C1 segment of cervical spinal cord (tissue), 14 donors: ENCODE data around the gene DCBLD1.

Source experiments
- DNase-seq, 14 donors: peaks; one replicate each; lab custom pipeline; 2025; lab: John Stamatoyannopoulos, UW

Gene DCBLD1

GRCh38 chr6:117555882-117556498, 73.5 kb downstream of the DCBLD1 start:
- DNase-seq = peak in 6 of 14 donors; percentile 3 to 31 (median 12)

GRCh38 chr6:117557951-117558350, 75.5 kb downstream of the DCBLD1 start:
- DNase-seq = no peak

- DNase-seq = no peak
These were observed 76.3 kb downstream of the DCBLD1 start for GRCh38 chr6:117558818-117559217.

- DNase-seq = no peak
These were observed 76.8 kb downstream of the DCBLD1 start for GRCh38 chr6:117559299-117559698.

GRCh38 chr6:117561128-117561527, 78.7 kb downstream of the DCBLD1 start:
- no peak for DNase-seq

- DNase-seq = no peak
These were observed 82.2 kb downstream of the DCBLD1 start for GRCh38 chr6:117564681-117565080.

- DNase-seq = no peak
These were observed 85.8 kb downstream of the DCBLD1 start for GRCh38 chr6:117568247-117568646.

- no peak for DNase-seq
These were observed 86.4 kb downstream of the DCBLD1 start for GRCh38 chr6:117568831-117569410.

- no peak for DNase-seq
These were observed 90.7 kb downstream of the DCBLD1 start for GRCh38 chr6:117573006-117573680.

GRCh38 chr6:117574198-117574597, 91.7 kb downstream of the DCBLD1 start:
- no peak for DNase-seq

- DNase-seq = no peak
These were observed 103.2 kb downstream of the DCBLD1 start for GRCh38 chr6:117585647-117586046.

- DNase-seq = no peak
These were observed 108.0 kb downstream of the DCBLD1 start for GRCh38 chr6:117590447-117590846.

- DNase-seq = no peak
These were observed 108.9 kb downstream of the DCBLD1 start for GRCh38 chr6:117591405-117591804.

- DNase-seq = no peak
These were observed 110.7 kb downstream of the DCBLD1 start for GRCh38 chr6:117592983-117593759.

- DNase-seq = no peak
These were observed 112.8 kb downstream of the DCBLD1 start for GRCh38 chr6:117595099-117595923.

GRCh38 chr6:117597755-117598154, 115.3 kb downstream of the DCBLD1 start:
- no peak for DNase-seq
